Parathyroid adenoma (tissue), 2 donors: ENCODE measurements around the gene MTUS2.

Source experiments
- H2AFZ ChIP-seq: fragments of 300-600 bp; sonication (generic); one replicate; pipeline ENCODE4 v1.7.0; 2017; ENCODE audit warnings: antibody characterized with exemption, mild to moderate bottlenecking
- H3K27ac ChIP-seq: fragments of 300-600 bp; sonication (generic); one replicate; pipeline ENCODE4 v1.7.0; 2017
- H3K27me3 ChIP-seq: fragments of 300-600 bp; sonication (generic); one replicate; pipeline ENCODE4 v1.7.0; 2017; ENCODE audit warnings: low read length; ENCODE audit not compliant: control insufficient read depth, insufficient read depth
- H3K36me3 ChIP-seq: fragments of 300-600 bp; sonication (generic); one replicate; pipeline ENCODE4 v1.7.0; 2017; ENCODE audit warnings: low read length; ENCODE audit not compliant: control insufficient read depth, insufficient read depth
- H3K4me1 ChIP-seq: fragments of 300-600 bp; sonication (generic); one replicate; pipeline ENCODE4 v1.7.0; 2017; ENCODE audit warnings: control low read depth
- H3K4me2 ChIP-seq: fragments of 300-600 bp; sonication (generic); one replicate; pipeline ENCODE4 v1.7.0; 2017; ENCODE audit warnings: low read length
- H3K4me3 ChIP-seq: fragments of 300-600 bp; sonication (generic); one replicate; pipeline ENCODE4 v1.7.0; 2017; ENCODE audit warnings: low read depth, low read length
- H3K79me2 ChIP-seq: fragments of 300-600 bp; sonication (generic); one replicate; pipeline ENCODE4 v1.7.0; 2017; ENCODE audit warnings: control low read depth
- H3K9ac ChIP-seq: fragments of 300-600 bp; sonication (generic); one replicate; pipeline ENCODE4 v1.7.0; 2017; ENCODE audit warnings: mild to moderate bottlenecking
- H3K9me3 ChIP-seq: fragments of 300-600 bp; sonication (generic); one replicate; pipeline ENCODE4 v1.7.0; 2017; ENCODE audit warnings: low read length; ENCODE audit not compliant: control insufficient read depth
- TF ChIP-seq, protein P1 (sequence below): fragments of 300-600 bp; sonication (generic); IDR thresholded peaks from one replicate; pipeline ENCODE4 v1.7.0; 2017; ENCODE audit warnings: antibody characterized with exemption, mild to moderate bottlenecking
- donor health status: primary hyperparathyroidism.

MTUS2 gene

DNA sequence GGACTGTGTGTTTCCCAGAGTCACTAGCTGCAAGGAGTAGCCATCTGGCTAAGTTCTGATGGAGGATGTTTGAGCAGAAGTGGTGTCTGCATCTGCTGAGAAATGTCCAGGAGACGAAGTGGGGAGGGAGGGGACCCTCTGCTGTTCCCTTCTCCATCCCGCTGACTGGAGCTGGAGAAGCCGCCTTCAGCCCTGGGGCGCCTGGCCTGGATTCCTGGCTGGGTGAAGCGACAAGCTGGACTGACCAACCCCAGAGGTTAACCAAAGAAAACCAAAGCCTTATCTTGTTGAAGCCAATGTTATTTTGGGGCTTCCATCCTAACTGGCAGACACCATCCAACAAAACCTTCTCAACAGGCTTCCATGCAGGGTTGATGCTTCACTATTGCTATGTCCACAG lies 707.8 kb downstream of the MTUS2 start:
- no peaks in the 10 kb centered on the region for H3K79me2 ChIP-seq
- H3K4me2 ChIP-seq: no peak overlapping the region
- no peaks in the 10 kb centered on the region for H3K9me3 ChIP-seq
- TF ChIP-seq, protein P1, sequence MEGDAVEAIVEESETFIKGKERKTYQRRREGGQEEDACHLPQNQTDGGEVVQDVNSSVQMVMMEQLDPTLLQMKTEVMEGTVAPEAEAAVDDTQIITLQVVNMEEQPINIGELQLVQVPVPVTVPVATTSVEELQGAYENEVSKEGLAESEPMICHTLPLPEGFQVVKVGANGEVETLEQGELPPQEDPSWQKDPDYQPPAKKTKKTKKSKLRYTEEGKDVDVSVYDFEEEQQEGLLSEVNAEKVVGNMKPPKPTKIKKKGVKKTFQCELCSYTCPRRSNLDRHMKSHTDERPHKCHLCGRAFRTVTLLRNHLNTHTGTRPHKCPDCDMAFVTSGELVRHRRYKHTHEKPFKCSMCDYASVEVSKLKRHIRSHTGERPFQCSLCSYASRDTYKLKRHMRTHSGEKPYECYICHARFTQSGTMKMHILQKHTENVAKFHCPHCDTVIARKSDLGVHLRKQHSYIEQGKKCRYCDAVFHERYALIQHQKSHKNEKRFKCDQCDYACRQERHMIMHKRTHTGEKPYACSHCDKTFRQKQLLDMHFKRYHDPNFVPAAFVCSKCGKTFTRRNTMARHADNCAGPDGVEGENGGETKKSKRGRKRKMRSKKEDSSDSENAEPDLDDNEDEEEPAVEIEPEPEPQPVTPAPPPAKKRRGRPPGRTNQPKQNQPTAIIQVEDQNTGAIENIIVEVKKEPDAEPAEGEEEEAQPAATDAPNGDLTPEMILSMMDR: no peak
- H2AFZ ChIP-seq: no peak overlapping the region
- H3K27me3 ChIP-seq: no peaks in the 10 kb centered on the region
- no peak overlapping the region for H3K9ac ChIP-seq
- H3K27ac ChIP-seq: no peak overlapping the region
- H3K36me3 ChIP-seq: no peaks in the 10 kb centered on the region
- no peaks in the 10 kb centered on the region for H3K4me1 ChIP-seq
- no peak overlapping the region for H3K4me3 ChIP-seq

DNA sequence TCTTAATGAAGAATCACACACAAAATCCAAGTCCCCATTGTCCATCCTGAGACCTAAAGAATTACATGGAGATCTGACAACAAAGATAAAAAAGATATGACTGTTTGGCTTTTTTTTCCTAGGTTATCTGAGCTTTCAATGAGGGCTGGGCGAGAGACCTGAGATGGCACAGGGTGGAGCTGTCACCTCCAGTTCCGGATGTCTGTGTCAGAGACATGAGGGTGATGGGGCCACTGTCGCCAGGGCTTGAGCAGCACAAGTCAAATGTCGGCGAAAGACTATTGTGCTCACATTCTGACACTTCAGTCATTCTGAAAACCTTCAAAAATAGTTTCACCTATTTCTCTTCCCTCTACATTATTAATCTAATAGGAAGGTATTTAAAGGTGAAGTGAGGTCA lies 709.6 kb downstream of the MTUS2 start:
- Histone ChIP-seq H3K36me3 (no peaks in the 10 kb centered on the region), H3K9me3 (no peaks in the 10 kb centered on the region), H3K9ac (no peak overlapping the region), H3K4me2 (no peak overlapping the region), H3K27ac (no peak overlapping the region), H2AFZ (no peak overlapping the region), H3K27me3 (no peaks in the 10 kb centered on the region), H3K4me1 (no peaks in the 10 kb centered on the region), H3K79me2 (no peaks in the 10 kb centered on the region), H3K4me3 (no peak overlapping the region)
- TF ChIP-seq, protein P1: no peak

DNA sequence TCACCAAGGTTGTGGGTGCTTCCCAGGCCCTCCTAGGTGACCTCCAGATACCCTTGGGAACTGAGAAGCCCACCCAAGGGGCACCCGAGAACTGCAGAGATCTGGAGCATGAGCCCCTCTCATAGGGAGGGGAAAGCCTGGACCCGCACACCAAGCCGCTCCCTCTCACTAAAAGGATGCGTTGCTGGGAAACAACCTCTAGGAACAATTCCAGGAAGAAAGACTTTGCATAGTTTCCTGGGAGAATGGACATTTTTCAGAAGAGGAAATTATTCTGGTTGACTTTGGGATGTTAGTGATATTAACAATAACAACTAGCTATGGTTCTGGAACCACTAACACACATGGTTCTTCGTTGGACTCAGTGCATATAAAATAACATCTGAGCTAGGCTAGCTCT lies 710.8 kb downstream of the MTUS2 start:
- no peaks in the 10 kb centered on the region for H3K36me3 ChIP-seq

DNA sequence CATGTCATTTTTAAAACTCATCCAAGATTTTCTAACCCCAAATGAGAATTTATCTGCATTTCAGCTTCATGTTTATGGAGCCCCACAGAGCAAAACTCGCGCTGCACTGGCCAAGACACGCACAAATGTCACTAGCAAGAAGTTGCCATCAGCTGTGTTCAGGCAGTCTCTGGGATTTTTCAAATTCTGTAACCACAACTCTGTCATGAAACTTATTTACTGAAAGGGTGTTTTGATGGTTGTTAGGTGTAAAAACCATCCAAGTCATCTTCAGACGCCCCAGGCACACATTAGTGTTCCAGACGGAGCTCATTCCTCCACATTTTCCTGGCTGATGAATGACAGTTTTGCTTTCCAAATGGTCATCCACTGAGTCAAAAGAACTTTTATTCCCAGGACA lies 712.0 kb downstream of the MTUS2 start:
- TF ChIP-seq, protein P1: no peak
- Histone ChIP-seq H3K27ac (no peak overlapping the region), H3K79me2 (no peaks in the 10 kb centered on the region), H3K4me3 (no peak overlapping the region), H3K27me3 (no peaks in the 10 kb centered on the region), H2AFZ (no peak overlapping the region), H3K9me3 (no peaks in the 10 kb centered on the region), H3K9ac (no peak overlapping the region), H3K4me2 (no peak overlapping the region), H3K36me3 (no peaks in the 10 kb centered on the region), H3K4me1 (no peaks in the 10 kb centered on the region)

More for the DNA sequence above, 710.8 kb downstream of the MTUS2 start:
- no peak overlapping the region for H3K4me3 ChIP-seq
- no peaks in the 10 kb centered on the region for H3K79me2 ChIP-seq
- H3K27me3 ChIP-seq: no peaks in the 10 kb centered on the region
- H3K9ac ChIP-seq: no peak overlapping the region
- no peak overlapping the region for H2AFZ ChIP-seq
- H3K4me2 ChIP-seq: no peak overlapping the region
- no peaks in the 10 kb centered on the region for H3K9me3 ChIP-seq
- TF ChIP-seq, protein P1: no peak
- no peaks in the 10 kb centered on the region for H3K4me1 ChIP-seq
- no peak overlapping the region for H3K27ac ChIP-seq

DNA sequence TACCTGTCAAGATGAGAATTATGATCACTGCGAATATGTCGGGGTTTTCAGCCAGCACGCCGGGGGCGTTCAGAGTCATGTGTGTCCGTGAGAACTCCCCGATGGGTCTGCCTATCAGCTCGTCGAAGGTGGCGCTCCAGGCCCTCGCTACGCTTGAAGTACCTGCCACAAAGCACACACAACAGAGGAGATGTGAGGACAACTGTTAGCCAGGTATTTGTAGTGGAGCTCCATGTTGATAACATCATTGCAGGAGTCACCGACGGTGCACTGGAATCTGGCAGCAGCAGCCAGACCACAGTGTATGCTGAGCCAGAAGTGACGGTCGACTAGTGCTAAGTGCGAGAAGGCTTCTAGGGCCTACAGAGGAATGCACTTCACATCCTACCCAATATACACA lies 712.7 kb downstream of the MTUS2 start:
- TF ChIP-seq, protein P1: no peak
- Histone ChIP-seq H3K4me1 (no peaks in the 10 kb centered on the region), H3K27ac (no peak overlapping the region), H3K4me3 (no peak overlapping the region), H3K4me2 (no peak overlapping the region), H3K27me3 (no peaks in the 10 kb centered on the region), H3K9ac (no peak overlapping the region), H3K36me3 (no peaks in the 10 kb centered on the region), H3K79me2 (no peaks in the 10 kb centered on the region), H2AFZ (no peak overlapping the region), H3K9me3 (no peaks in the 10 kb centered on the region)
